ENCODE data around the gene CCDC142. TPM values are rescaled to one million over a fixed set of nuclear protein-coding genes. Genes with fewer than 3 reads are reported as not detected.

CCDC142 gene
- total RNA-seq, 1 donor from 2014 or later: 15.9 TPM

Other genes with a start within 250 kb of the CCDC142 start
- 0.16 and 0.26 TPM in 2 replicates for gene SLC4A5, start 139.6 kb downstream of the CCDC142 start, total RNA-seq
- gene DCTN1, start 102.7 kb downstream of the CCDC142 start, total RNA-seq: 239 and 256 TPM in 2 replicates
- 0.79 and 1.4 TPM in 2 replicates for gene C2orf81, start 61.4 kb downstream of the CCDC142 start, total RNA-seq
- gene WDR54, start 61.3 kb downstream of the CCDC142 start, total RNA-seq: 28.6 and 30.6 TPM in 2 replicates
- gene RTKN, start 41.1 kb downstream of the CCDC142 start, total RNA-seq: 17.8 and 18.1 TPM in 2 replicates
- gene INO80B, start 27.9 kb downstream of the CCDC142 start, total RNA-seq: 14.2 and 30.1 TPM in 2 replicates
- gene WBP1, start 24.6 kb downstream of the CCDC142 start, total RNA-seq: 79.4 and 88.0 TPM in 2 replicates
- gene MOGS, start 17.6 kb downstream of the CCDC142 start, total RNA-seq: 28.0 and 33.4 TPM in 2 replicates
- 68.4 and 79.9 TPM in 2 replicates for gene MRPL53, start 10.3 kb downstream of the CCDC142 start, total RNA-seq
- 7.6 and 9.1 TPM in 2 replicates for gene TTC31, start 83 bp upstream of the CCDC142 start, total RNA-seq
- gene LBX2, start 16.6 kb upstream of the CCDC142 start, total RNA-seq: 3.8 and 6.4 TPM in 2 replicates
- gene PCGF1, start 24.7 kb upstream of the CCDC142 start, total RNA-seq: 28.2 and 34.9 TPM in 2 replicates
- gene TLX2, start 31.5 kb upstream of the CCDC142 start, total RNA-seq: 1.4 TPM in 2 replicates
- gene DQX1, start 43.2 kb upstream of the CCDC142 start, total RNA-seq: 0.16 TPM in 1 of 2 replicates, not detected in the other
- 58.5 and 79.5 TPM in 2 replicates for gene AUP1, start 46.7 kb upstream of the CCDC142 start, total RNA-seq
- gene HTRA2, start 46.9 kb upstream of the CCDC142 start, total RNA-seq: 43.2 and 63.9 TPM in 2 replicates
- gene LOXL3, start 70.9 kb upstream of the CCDC142 start, total RNA-seq: 23.6 and 30.0 TPM in 2 replicates
- 22.7 and 31.5 TPM in 2 replicates for gene DOK1, start 71.7 kb upstream of the CCDC142 start, total RNA-seq
- not detected in 2 replicates for gene M1AP, start 165.3 kb upstream of the CCDC142 start, total RNA-seq
- 3.3 and 4.1 TPM in 2 replicates for gene SEMA4F, start 171.2 kb upstream of the CCDC142 start, total RNA-seq

Data from bronchial smooth muscle cell (primary cell).